HepG2 (cell line): ENCODE data around the gene RAB43. TPM values are rescaled to one million over a fixed set of nuclear protein-coding genes. Genes with fewer than 3 reads are reported as not detected.

ENCODE experiments used
- ATAC-seq: fragments of 200-7000 bp; cut with Tn5 transposase; 3 replicates; pipeline ENCODE4 v1.9.1; 2020; ENCODE audit warnings: mild to moderate bottlenecking, moderate library complexity
- BruUV-seq: library from RNA; stranded (reverse); fragments of 400-500 nt; replicated peaks from 2 replicates; lab custom pipeline; 2021; lab: Mats Ljungman, UMichigan
- CTCF ChIA-PET: fragments of 300-600 bp; formaldehyde crosslinking; extraction: SDS; loops from one replicate; lab custom pipeline; 2021; ENCODE audit warnings: low total read pairs, inconsistent platforms, low intra/inter-chr PET ratio; lab: Yijun Ruan, JAX
- POLR2A ChIA-PET: fragments of 350-600 bp; sonication (Branson Sonifier 250); formaldehyde crosslinking; loops from one replicate; lab custom pipeline; 2020; ENCODE audit warnings: antibody characterized with exemption, inconsistent platforms; lab: Yijun Ruan, JAX
- DNase-seq: peaks from one replicate; pipeline ENCODE4 v3.0.0-alpha.2; 2015; ENCODE audit warnings: low spot score
- FAIRE-seq: peaks from 3 replicates; lab custom pipeline; 2011; peaks lifted over from hg19 to GRCh38; lab: Jason Lieb, UNC
- H2AFZ ChIP-seq: one replicate; pipeline ENCODE4 v1.6.1; 2011; ENCODE audit warnings: low read length, inconsistent platforms
- H3K27ac ChIP-seq: fragments of 300-600 bp; 3 replicates; pipeline ENCODE4 v1.8.0; 2011; ENCODE audit warnings: mixed run types, mild to moderate bottlenecking, mixed read lengths, low read length, inconsistent platforms; ENCODE audit not compliant: insufficient read depth; ENCODE audit errors: extremely low read length
- H3K27me3 ChIP-seq, 2 experiments: fragments of 200-600 bp in 1 of 2; 2 replicates in 1 of 2; 3 replicates in 1 of 2; pipeline versions ENCODE4 v1.6.0 to v1.8.0; 2011; ENCODE audit warnings: low read length in 2 of 2, mild to moderate bottlenecking in 2 of 2, moderate library complexity in 2 of 2, inconsistent platforms in 1 of 2; ENCODE audit not compliant: insufficient read depth in 2 of 2, control insufficient read depth in 1 of 2
- H3K36me3 ChIP-seq, 2 experiments: fragments of 200-600 bp in 1 of 2; replicated peaks in 1 of 2; 2 replicates in 1 of 2; 3 replicates in 1 of 2; pipeline versions ENCODE4 v1.5.1 to v1.8.0; 2011; ENCODE audit warnings: low read length in 2 of 2, inconsistent platforms in 1 of 2; ENCODE audit not compliant: insufficient read depth in 2 of 2, control insufficient read depth in 1 of 2
- H3K4me1 ChIP-seq: 2 replicates; pipeline ENCODE4 v1.5.1; 2012; ENCODE audit warnings: low read length, inconsistent platforms; ENCODE audit not compliant: insufficient read depth
- H3K4me2 ChIP-seq: 2 replicates; pipeline ENCODE4 v1.6.0; 2011; ENCODE audit warnings: low read depth, low read length, inconsistent platforms
- H3K4me3 ChIP-seq, 3 experiments: fragments of 200-600 bp in 1 of 3; sonication (generic), shearing (Covaris generic) in 1 of 3; replicated peaks in 1 of 3; 2 replicates each; pipeline ENCODE4 v1.5.1; 2011 to 2016; ENCODE audit warnings: low read length in 3 of 3, inconsistent platforms in 2 of 3, low read depth in 2 of 3, mild to moderate bottlenecking in 2 of 3, control low read depth in 1 of 3, mixed read lengths in 1 of 3; ENCODE audit not compliant: insufficient read depth in 1 of 3
- H3K79me2 ChIP-seq: one replicate; pipeline ENCODE4 v1.6.1; 2011; ENCODE audit warnings: low read length, inconsistent platforms; ENCODE audit not compliant: insufficient read depth
- H3K9ac ChIP-seq: 2 replicates; pipeline ENCODE4 v1.6.0; 2011; ENCODE audit warnings: mild to moderate bottlenecking, low read depth, low read length, inconsistent platforms; ENCODE audit not compliant: insufficient read depth
- H3K9me3 ChIP-seq: 2 replicates; pipeline ENCODE4 v1.5.1; 2012; ENCODE audit warnings: mild to moderate bottlenecking, low read length
- H4K20me1 ChIP-seq: 2 replicates; pipeline ENCODE4 v1.6.0; 2011; ENCODE audit warnings: inconsistent platforms, mild to moderate bottlenecking, low read length, moderate library complexity; ENCODE audit not compliant: insufficient read depth
- MAFF ChIP-seq: IDR thresholded peaks from 2 replicates; pipeline ENCODE4 v1.6.1; 2011; ENCODE audit warnings: low read depth, low read length, improper control_type of control experiment
- NAIF1 ChIP-seq: sonication (generic); formaldehyde crosslinking; IDR thresholded peaks from 2 replicates; pipeline ENCODE4 v1.5.0; 2020; ENCODE audit warnings: mild to moderate bottlenecking, missing genetic modification reagents, borderline replicate concordance
- POLR2A ChIP-seq, 2 experiments: IDR thresholded peaks; 2 replicates each; pipeline ENCODE4 v1.6.1; 2011; ENCODE audit warnings: low read depth in 2 of 2, low read length in 2 of 2, mild to moderate bottlenecking in 1 of 2, moderate library complexity in 1 of 2; ENCODE audit not compliant: insufficient read depth in 1 of 2
- SALL2 ChIP-seq: sonication (generic); formaldehyde crosslinking; IDR thresholded peaks from 2 replicates; pipeline ENCODE4 v1.8.1; 2023; ENCODE audit warnings: mild to moderate bottlenecking, missing genetic modification reagents, inconsistent platforms
- U2AF1 ChIP-seq: fragments of 200-400 bp; formaldehyde crosslinking; optimal IDR thresholded peaks from 2 replicates; pipeline ENCODE3; 2017; ENCODE audit warnings: mild to moderate bottlenecking, low read depth, low read length
- WGBS: methylation state at CpG from one replicate; pipeline ENCODE4 v1.1.6; 2017; ENCODE audit warnings: low lambda C conversion rate; 5-methylcytosine and 5-hydroxymethylcytosine counted together
- in situ Hi-C: cut with HindIII; loops from 2 replicates; pipeline ENCODE4 v1.10.0; 2017; ENCODE audit warnings: low pct_unique_long_range_greater_than_20kb; ENCODE audit not compliant: extremely low pct_ligation_motif_present
- intact Hi-C: fragments of 100-400 bp; cut with micrococcal nuclease; formaldehyde crosslinking; loops from one replicate; pipeline ENCODE4 v1.10.0; 2022; ENCODE audit not compliant: unreplicated experiment
- polyA plus RNA-seq, 8 experiments: library from polyadenylated mRNA; depleted of rRNA in 3 of 8; stranded (reverse) in 7 of 8; unstranded in 1 of 8; fragments of >200 nt; fragmentation: Illumina TruSeq in 4 of 8; extraction: Trizol in 4 of 8; gene quantifications; 2 replicates each; pipeline versions ENCODE4 v1.2.1 to v1.2.3, GENCODE V29; 2011 to 2016; ENCODE audit warnings: low read depth in 4 of 8, missing spikeins in 1 of 8, mixed read lengths in 1 of 8; ENCODE audit not compliant: insufficient read depth in 1 of 8
- total RNA-seq, 5 experiments: library from RNA; depleted of rRNA; stranded (reverse); fragments of >200 nt; fragmentation: Illumina TruSeq; extraction: Trizol; gene quantifications; 2 replicates each; pipeline ENCODE4 v1.2.3, GENCODE V29; 2016; ENCODE audit warnings: low read depth in 1 of 5
- TF ChIP-seq, protein P1 (sequence below): sonication (generic); formaldehyde crosslinking; IDR thresholded peaks from 2 replicates; pipeline ENCODE4 v1.5.0; 2020; ENCODE audit warnings: mild to moderate bottlenecking, missing genetic modification reagents, borderline replicate concordance
- TF ChIP-seq, protein P2 (sequence below): sonication (generic); formaldehyde crosslinking; IDR thresholded peaks from 2 replicates; pipeline ENCODE4 v1.8.0; 2022; ENCODE audit warnings: mild to moderate bottlenecking, missing genetic modification reagents, borderline replicate concordance
- TF ChIP-seq, protein P3 (sequence below): sonication (generic); formaldehyde crosslinking; IDR thresholded peaks from 2 replicates; pipeline ENCODE4 v1.4.0; 2020; ENCODE audit warnings: missing genetic modification reagents

Gene RAB43
- total and polyA plus RNA-seq, 2 of the 13 experiments (the other 11 are each of a cell fraction or from before 2014, with no cell fraction given), result 11.8 to 18.4 TPM

DNA sequence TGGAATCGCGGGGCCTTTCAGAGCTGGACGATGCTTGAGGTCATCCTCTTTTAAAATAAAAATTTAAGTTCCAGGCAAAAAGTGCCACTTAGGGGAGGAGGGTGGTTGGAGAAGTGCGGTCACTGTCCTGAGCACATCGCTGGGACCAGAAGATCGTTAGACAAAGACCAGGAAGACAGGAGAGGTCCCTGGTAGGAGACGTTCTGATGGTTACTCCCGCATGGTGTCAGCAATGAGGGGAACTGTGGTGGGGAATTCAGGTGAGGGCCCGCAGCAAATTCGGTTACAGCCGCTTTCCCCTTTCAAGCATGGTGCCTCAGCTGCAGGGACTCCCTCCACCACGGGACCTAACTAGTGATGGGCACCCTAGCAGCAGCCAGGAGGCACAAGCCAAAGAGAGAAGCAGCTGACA is 40.3 kb upstream of the RAB43 start:
- peaks cover 19% of the 10 kb centered on the region for H3K79me2 ChIP-seq
- in situ Hi-C loops (no loop called here), intact Hi-C loops (loop anchor here (1.0 kb wide), 2 partner anchors 83 to 108 kb away; no protein-coding TSS in a partner anchor)
- TF ChIP-seq POLR2A (IDR thresholded peaks at IDR 0.05; ENCODE audit: insufficient read depth in 1 of 2, low read depth in 2 of 2, low read length in 2 of 2) (peak in 1 of 2 experiments; percentile 34; a peak in 1 of 4 replicates), U2AF1 (peak; percentile 2), NAIF1 (CRISPR knock-in tag) (0 out of 2 replicates have a peak, but pooled peaks have one; percentile 0), SALL2 (CRISPR knock-in tag) (peak; percentile 16; the same call in 1 of the 2 replicates), MAFF (no peak)
- TF ChIP-seq, protein P1, sequence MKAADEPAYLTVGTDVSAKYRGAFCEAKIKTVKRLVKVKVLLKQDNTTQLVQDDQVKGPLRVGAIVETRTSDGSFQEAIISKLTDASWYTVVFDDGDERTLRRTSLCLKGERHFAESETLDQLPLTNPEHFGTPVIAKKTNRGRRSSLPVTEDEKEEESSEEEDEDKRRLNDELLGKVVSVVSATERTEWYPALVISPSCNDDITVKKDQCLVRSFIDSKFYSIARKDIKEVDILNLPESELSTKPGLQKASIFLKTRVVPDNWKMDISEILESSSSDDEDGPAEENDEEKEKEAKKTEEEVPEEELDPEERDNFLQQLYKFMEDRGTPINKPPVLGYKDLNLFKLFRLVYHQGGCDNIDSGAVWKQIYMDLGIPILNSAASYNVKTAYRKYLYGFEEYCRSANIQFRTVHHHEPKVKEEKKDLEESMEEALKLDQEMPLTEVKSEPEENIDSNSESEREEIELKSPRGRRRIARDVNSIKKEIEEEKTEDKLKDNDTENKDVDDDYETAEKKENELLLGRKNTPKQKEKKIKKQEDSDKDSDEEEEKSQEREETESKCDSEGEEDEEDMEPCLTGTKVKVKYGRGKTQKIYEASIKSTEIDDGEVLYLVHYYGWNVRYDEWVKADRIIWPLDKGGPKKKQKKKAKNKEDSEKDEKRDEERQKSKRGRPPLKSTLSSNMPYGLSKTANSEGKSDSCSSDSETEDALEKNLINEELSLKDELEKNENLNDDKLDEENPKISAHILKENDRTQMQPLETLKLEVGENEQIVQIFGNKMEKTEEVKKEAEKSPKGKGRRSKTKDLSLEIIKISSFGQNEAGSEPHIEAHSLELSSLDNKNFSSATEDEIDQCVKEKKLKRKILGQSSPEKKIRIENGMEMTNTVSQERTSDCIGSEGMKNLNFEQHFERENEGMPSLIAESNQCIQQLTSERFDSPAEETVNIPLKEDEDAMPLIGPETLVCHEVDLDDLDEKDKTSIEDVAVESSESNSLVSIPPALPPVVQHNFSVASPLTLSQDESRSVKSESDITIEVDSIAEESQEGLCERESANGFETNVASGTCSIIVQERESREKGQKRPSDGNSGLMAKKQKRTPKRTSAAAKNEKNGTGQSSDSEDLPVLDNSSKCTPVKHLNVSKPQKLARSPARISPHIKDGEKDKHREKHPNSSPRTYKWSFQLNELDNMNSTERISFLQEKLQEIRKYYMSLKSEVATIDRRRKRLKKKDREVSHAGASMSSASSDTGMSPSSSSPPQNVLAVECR (CRISPR knock-in tag), result no peak
- TF ChIP-seq, protein P2, sequence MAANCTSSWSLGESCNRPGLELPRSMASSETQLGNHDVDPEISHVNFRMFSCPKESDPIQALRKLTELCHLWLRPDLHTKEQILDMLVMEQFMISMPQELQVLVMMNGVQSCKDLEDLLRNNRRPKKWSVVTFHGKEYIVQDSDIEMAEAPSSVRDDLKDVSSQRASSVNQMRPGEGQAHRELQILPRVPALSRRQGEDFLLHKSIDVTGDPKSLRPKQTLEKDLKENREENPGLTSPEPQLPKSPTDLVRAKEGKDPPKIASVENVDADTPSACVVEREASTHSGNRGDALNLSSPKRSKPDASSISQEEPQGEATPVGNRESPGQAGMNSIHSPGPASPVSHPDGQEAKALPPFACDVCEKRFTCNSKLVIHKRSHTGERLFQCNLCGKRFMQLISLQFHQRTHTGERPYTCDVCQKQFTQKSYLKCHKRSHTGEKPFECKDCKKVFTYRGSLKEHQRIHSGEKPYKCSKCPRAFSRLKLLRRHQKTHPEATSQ (CRISPR knock-in tag), result no peak
- TF ChIP-seq, protein P3, sequence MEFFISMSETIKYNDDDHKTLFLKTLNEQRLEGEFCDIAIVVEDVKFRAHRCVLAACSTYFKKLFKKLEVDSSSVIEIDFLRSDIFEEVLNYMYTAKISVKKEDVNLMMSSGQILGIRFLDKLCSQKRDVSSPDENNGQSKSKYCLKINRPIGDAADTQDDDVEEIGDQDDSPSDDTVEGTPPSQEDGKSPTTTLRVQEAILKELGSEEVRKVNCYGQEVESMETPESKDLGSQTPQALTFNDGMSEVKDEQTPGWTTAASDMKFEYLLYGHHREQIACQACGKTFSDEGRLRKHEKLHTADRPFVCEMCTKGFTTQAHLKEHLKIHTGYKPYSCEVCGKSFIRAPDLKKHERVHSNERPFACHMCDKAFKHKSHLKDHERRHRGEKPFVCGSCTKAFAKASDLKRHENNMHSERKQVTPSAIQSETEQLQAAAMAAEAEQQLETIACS (CRISPR knock-in tag), result no peak
- ChIA-PET CTCF (interaction anchor here (3.0 kb wide), 1 partner anchor 84 kb away, joined by 17 read pairs; no protein-coding TSS in a partner anchor), POLR2A (interaction anchor here (0.7 to 2.6 kb wide), 12 partner anchors 10 to 117 kb away, joined by 3 to 20 read pairs (median 6); partner anchors contain the start of genes CNBP, COPG1, HMCES and RAB43)
- H3K4me1 ChIP-seq, result peaks cover 22% of the 10 kb centered on the region
- H3K9ac ChIP-seq, result peak overlapping the region; percentile 100
- H3K27ac ChIP-seq, result peak overlapping the region; percentile 100
- DNase-seq (peak; percentile 18), ATAC-seq (peak; percentile 43), FAIRE-seq (no peak)
- no TSS peak for BruUV-seq
- peaks cover 2 to 14% of the 10 kb centered on the region in 2 experiments; a peak in 4 of 5 replicates for H3K36me3 ChIP-seq
- 2% methylated on average over 12 of the region's 12 CpGs for WGBS
- no peaks in the 10 kb centered on the region for H3K9me3 ChIP-seq
- H3K4me2 ChIP-seq, result peak overlapping the region; percentile 96
- peak overlapping the region; percentile 91 to 99 (median 96) for H3K4me3 ChIP-seq
- no peaks in the 10 kb centered on the region; a peak in 1 of 5 replicates for H3K27me3 ChIP-seq
- H2AFZ ChIP-seq, result no peak overlapping the region
- H4K20me1 ChIP-seq, result no peaks in the 10 kb centered on the region
